ENCODE measurements around the gene DHX57.

GRCh38 chr2:38810488-38810887, 65.2 kb downstream of the DHX57 start:
- TF ChIP-seq CTCF (IDR thresholded peaks at IDR 0.05; ENCODE audit: insufficient read depth, low read length, poor library complexity, severe bottlenecking) (no peak), EZH2phosphoT487 (conservative IDR thresholded peaks at IDR 0.05; ENCODE audit: low read length) (no peak)
